Esophagus mucosa (tissue), 1 donor: Measurements from ENCODE around the gene CACNG8. TPM values are rescaled to one million over a fixed set of nuclear protein-coding genes. Genes with fewer than 3 reads are reported as not detected.
"Not testable (repeated sequence)": the region's sequence is repeated elsewhere in the genome, so short reads cannot be mapped to it uniquely, and the experiment has no call there.

ENCODE experiments used
- ATAC-seq: fragments of 200-7000 bp; cut with Tn5 transposase; one replicate; pipeline ENCODE4 v1.9.1; 2020
- total RNA-seq: library from RNA; stranded (reverse); gene quantifications from one replicate; pipeline ENCODE4 v1.2.4, GENCODE V29; 2023
- donor health status: DM: yes; HTN: yes; CAD: no.

CACNG8 gene
- total RNA-seq, 1 donor from 2014 or later: not detected

DNA sequence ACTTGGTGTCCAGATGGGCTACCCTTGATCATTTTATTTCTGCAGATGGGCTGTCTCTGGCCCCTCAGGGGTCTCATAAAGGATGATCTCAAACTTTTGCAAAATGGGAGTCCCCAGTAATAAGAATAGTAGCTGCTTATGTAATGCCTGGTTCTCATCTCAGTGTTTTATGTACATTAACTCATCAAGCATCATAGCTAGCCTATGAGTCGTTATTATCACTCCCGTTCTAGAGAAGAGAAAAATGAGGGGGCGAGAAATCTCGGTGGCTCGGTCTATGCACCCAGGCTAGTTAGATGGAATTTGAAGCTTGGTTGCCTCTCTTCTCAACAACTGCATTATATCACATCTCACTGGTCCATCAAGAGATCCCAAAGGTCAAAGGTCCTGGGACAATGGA lies 32.1 kb downstream of the CACNG8 start:
- no peak for ATAC-seq

DNA sequence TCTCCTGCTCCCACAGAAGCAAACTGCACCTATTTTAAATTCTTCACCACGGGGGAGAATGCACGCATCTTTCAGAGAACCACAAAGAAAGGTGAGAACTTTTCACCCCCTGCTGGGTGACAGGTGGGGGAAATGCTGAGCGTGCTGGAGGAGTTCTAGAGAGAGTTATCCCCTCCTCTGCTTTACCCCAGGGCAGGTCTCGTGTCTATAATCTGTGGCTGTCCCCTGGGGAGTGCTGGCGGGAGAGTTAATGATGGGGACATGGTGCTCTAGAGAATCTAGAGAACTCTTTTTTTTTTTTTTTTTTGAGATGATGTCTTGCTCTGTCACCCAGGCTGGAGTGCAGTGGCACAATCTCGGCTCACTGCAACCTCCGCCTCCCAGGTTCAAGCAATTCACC lies 35.5 kb downstream of the CACNG8 start:
- no peak for ATAC-seq

DNA sequence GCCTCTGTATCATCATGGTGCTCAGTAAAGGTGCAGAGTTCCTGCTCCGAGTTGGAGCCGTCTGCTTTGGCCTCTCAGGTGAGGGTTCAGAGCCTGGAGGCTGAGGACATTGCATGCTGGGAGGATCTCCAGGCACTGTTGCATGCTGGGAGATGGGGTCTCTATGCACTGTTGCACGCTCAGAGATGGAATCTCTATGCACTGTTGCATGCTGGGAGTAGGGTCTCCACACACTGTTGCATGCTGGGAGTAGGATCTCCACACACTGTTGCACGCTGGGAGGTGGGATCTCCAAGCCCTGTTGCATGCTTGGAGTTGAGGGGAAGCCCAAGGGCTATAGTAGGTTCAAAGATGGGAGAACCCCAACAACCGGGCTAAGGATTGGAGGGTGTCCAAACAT lies 37.0 kb downstream of the CACNG8 start:
- no peak for ATAC-seq

DNA sequence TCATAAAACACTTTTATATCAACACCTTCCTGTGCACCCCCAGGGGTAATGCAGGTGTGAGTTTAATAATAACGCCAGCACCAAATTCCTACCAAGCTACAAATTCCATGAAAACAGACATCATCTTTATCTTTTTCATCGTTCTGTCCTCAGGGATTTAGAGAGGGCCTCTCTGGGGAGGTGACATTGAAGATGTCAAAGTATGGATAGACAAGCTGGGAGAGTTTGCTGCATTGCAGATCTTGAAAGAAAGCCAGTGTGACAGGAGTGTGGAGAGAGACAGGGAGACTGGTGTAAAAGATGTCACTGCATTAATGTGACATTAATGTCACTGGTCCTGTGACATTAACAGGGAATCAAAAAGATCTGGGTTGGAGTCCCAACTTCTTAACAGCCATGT lies 38.8 kb downstream of the CACNG8 start:
- no peak for ATAC-seq

DNA sequence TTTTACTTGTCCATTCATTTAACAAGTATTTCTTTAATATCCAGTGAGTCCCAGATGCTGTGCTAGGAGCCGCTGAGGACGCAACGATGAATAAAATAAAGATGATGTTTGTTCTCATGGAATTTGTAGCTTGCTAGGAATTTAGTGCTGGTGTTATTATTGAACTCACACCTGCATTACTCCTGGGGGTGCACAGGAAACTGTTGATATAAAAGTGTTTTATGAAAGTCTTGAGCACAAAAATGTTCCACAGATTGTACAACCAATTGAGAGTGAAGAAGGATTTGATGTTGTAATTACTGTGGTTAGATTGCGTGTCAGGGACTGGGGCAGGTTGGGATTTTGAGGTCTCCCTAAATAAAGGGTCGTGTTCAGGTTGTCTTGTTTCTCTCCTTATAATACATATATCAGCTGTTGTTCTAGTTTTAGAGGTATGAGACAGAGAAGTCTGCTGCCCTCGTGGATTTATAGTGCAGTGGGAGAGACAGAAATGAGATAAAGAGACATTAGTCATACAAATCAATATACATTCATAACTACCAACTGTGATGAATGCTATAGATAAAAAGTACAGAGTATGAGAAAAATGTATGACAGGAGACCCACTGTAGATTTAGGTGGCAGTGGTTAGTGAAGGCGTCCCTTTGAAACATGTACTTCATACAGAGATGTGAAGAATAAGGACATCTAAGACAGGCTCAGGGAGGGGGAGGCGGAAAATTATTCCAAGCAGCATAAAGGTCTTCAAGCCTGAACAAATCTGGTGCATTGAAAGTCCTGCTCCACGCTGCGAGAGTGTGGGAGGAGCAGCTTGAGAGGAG lies 40.0 kb downstream of the CACNG8 start:
- no peak for ATAC-seq

DNA sequence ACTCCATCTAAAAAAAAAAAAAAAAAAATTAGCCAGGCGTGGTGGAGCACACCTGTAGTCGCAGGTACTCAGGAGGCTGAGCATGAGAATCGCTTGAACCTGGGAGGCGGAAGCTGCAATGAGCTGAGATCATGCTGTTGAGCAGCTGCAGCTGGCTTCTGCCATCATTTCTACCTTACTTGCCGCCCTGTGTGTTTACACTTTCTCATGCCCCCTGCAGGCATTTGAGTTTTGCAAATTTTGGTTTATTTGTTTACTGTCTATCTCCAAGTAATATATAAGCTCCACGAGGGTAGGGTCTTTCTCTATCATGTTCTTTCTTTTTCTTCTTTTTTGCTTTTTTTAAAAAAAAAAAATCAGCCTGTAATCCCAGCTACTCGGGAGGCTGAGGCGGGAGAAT lies 46.7 kb downstream of the CACNG8 start:
- ATAC-seq: no peak

DNA sequence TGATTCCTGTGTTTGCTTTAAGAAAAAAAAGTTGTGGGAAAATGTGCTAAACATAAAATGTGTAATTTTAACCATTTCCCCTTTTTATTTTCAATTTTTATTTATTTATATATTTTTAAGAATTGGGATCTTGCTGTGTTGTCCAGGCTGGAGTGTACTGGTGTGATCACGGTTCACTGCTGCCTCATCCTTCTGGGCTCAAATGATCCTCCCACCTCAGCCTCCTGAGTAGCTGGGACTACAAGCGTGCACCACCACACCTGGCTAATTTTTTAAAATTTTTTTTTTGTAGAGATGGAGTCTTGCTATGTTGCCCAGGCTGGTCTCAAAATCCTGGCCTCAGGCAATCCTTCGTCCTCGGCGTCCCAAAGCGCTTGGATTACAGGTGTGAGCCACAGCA lies 47.7 kb downstream of the CACNG8 start:
- no peak for ATAC-seq

DNA sequence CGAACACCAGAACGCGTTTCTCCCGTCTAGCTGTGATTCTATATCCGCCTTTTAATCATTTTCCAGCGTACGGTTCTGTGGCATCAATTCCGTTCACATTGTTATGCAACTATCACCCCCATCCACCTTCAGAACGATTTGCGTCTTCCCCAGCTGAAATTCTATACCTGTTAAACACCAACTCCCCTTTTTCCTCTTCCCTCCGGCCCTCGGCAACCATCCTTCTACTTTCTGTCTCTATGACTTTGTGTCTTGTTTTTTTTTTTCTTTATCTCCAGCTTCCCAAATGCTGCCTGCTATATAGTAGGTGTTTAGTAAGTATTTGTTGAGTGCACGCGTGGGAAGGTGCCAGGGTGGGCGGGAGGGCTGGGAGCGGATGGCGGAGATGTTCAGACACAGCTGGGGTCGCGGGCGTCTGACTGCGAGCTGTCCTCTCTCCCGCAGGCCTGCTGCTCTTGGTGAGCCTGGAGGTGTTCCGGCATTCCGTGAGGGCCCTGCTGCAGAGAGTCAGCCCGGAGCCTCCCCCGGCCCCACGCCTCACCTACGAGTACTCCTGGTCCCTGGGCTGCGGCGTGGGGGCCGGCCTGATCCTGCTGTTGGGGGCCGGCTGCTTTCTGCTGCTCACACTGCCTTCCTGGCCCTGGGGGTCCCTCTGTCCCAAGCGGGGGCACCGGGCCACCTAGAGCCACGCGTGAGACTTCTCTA lies 48.9 kb downstream of the CACNG8 start:
- no peak for ATAC-seq

DNA sequence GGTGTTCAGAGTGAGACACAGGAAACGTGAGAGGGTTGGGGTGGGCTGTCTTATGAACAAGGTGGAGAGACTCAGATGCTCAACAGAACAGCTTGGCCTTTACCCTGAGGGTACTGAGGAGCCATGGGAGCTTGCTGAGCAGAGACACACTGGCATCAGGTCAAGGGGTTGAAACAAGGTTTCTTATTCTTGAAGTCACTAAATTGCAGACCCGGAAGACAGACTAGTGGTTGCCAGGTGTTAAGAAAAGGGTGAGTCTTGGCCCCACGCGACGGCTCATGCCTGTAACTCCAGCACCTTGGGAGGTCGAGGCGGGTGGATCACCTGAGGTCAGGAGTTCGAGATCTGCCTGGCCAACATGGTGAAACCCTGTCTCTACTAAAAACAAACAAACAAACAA lies 51.1 kb downstream of the CACNG8 start:
- ATAC-seq: no peak

DNA sequence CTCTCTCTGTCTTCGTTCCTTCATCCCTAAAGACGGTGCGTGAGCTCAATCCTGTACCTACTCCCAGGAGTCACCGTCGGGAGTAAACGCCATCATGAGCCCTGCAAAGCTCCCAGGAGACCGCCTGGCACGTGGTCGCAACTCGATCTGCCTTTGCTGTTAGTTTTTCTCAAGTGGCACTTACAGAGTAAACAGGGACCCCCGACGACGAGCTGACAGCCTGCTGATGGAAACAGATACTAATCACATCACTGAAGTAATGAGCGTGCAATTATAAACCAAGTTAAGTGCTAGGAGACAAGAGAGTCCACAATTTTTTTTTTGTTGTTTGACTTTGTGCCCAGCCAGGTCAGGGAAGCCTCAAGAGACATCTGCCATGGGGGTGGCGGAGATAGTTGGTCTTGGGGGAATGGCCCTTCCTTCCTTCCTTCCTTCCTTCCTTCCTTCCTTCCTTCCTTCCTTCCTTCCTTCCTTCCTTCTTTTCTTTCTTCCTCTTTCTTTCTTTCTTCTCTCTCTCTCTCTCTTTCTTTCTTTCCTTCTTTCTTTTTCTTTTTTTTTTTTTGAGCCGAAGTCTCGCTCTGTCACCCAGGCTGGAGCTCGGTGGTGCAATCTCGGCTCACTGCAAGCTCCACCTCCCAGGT lies 52.3 kb downstream of the CACNG8 start:
- no peak for ATAC-seq

DNA sequence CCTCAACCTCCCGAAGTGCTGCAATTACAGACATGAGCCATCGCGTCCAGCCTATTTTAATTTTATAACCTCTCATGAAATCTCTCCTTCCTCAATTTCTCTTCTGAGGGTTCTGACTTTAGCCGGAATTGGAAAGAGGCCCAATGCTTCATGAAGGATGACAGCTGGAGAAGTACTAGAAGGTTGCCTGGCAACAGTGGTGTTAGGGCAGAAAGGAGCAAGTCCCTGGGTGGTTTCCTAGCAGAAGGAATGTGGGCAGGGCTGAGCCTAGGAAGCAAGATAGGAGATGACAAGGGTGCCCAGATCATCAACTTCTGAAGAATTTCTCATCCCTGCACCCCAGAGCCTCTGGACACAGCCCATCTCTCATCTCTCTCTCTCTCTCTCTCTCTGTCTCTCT lies 54.5 kb downstream of the CACNG8 start:
- no peak for ATAC-seq

DNA sequence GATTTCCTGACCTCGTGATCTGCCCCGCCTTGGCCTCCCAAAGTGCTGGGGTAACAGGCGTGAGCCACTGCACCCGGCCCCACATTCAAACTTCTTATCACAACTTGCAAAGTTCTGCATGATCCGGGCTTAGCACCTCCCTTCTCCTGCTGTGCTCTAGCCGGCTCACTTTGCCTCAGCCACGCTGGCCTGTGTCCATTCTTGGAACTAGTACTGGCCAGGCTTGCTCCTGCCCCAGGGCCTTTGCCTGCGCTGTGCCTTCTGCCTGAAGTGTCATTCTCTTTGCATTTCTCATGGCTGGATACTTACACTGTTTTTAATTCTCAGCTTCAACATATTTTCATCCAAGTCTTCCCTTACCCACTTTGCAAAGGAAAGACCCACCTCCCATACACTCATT lies 58.6 kb downstream of the CACNG8 start:
- ATAC-seq: no peak

DNA sequence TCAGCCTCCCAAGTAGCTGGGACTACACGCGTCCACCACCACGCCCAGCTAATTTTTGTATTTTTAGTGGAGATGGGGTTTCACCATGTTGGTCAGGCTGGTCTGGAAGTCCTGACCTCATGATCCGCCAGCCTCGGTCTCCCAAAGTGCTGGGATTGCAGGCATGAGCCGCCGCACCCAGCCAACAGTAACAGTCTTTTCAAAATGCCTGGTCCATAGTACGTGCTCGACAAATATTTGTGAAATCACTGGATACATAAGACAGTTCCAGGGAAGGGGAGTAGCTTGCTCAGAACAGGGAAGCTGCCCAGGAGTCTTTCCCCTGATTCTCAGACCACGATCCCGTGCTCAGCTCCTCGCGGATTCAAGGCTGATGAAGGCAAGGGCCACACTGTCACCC lies 59.2 kb downstream of the CACNG8 start:
- no peak for ATAC-seq

DNA sequence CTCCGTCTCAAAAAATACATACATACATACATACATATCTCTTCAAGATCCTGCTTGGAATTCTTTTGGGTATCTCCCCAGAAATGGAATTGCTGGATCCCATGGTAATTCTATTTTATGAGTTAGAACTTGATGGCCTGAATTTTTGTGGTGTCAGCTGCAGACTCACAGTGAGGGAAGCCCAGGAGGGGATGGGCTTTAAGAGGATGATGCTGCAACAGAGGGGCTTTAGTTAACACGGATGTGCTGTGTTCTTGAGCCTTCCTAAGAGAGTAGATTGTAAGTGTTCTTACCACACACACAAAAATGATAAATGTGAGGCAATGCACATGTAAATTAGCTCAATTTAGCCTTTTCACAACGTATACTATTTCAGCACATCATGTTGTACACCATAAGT lies 60.5 kb downstream of the CACNG8 start:
- ATAC-seq: no peak

DNA sequence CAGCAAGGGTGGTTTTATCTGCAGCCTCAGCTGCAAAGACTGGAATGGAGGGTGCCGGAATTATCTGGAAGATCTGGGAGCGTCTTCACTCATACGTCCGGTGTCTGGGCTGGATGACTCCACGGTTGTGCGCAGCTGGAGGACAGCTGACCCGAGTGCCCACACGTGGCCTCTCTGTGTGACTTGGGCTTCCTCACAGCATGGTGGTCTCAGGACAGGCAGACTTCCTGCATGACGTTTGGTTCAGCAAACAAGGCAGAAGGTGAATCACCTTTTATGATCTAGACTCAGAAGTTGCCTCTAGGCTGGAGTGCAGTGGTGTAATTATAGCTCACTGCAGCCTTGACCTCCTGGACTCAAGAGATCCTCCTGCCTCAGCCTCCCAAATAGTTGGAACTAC lies 61.9 kb downstream of the CACNG8 start:
- ATAC-seq: no peak

DNA sequence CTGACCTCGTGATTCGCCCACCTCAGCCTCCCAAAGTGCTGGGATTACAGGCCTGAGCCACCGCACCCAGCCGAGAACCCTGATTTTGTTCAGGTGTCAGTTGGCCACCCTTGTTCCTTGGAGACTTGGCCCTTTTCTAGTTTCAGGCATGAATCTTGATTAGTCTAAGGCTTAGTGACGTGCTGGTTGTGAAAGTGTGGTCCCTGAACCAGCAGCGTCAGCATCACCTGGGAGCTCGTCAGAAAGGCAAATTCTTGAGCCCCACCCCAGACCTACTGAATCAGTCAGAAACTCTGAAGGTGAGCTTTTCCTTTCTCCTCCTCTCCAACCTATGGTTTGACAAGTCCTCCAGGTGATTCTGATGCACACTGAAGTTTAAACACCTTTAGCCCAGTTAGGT lies 63.9 kb downstream of the CACNG8 start:
- no peak for ATAC-seq

DNA sequence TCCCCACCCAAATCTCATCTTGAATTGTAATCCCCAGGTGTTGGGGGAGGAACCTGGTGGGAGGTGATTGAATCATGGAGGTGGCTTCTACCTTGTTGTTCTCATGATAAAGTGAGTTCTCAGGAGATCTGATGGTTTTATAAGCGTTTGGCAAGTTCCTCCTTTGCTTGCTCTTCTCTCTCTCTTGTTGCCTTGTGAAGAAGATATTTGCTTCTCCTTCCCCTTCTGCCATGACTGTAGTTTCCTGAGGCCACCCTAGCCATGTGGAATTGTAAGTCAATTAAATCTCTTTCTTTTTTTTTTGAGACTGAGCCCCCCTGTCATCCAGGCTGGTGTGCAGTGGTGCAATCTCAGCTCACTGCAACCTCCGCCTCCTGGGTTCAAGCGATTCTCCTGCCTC lies 66.6 kb downstream of the CACNG8 start:
- no peak for ATAC-seq

DNA sequence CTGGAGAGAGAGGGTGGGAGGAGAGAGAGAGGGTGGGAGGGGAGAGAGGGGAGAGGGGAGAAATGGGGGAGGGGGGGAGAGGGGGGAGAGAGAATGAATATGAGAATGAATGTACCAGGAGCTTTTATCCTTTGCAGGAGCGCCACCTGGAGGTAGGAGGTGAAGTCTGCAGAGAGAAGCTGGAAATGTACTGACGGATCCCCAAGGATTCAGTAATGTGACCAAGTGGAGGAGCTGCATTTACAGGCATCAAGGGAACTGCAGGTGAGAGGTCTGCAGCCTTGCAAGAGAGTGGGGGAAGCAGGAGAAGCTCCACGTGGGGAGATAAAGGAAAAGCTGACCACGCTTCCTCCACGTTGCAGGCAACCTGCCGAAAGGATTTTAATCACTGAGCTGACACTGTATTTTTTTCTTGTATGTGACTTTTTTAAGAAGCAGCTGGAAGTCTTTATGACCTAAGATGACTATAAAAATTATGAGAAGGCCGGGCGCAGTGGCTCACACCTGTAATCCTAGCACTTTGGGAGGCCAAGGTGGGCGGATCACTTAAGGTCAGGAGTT lies 67.3 kb downstream of the CACNG8 start:
- ATAC-seq: no peak

DNA sequence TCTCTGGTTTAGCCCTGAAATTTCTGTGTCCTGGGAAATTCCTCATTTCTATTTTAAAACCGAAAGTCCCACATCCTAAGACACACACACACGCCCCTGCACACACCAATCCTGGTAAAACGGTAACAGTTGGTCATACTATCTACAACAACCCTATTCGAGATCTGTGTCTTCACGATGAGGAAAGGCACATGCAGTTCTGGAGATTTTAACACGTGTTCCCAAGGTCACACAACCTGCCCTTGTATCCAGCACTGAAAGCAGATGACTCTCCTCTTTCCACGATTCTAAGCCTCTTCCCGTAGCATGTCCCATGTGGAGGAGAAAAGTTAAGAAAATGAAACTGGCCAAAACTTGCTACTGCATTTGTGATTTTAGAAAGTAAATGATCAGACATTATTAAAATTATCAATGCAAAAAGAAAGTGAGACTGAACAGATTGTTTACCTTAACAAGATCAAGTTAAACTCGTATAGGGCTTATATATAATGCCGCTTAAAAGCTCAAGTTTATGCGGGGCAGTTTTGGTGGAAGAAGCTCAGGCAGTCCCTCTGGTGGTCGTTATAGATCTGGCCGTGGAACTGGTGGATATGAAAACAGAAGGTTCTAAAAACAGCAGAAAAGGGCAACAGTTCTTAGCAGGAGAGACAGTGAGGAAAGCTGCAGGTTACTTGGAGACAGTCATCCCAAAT lies 68.3 kb downstream of the CACNG8 start:
- ATAC-seq: no peak

DNA sequence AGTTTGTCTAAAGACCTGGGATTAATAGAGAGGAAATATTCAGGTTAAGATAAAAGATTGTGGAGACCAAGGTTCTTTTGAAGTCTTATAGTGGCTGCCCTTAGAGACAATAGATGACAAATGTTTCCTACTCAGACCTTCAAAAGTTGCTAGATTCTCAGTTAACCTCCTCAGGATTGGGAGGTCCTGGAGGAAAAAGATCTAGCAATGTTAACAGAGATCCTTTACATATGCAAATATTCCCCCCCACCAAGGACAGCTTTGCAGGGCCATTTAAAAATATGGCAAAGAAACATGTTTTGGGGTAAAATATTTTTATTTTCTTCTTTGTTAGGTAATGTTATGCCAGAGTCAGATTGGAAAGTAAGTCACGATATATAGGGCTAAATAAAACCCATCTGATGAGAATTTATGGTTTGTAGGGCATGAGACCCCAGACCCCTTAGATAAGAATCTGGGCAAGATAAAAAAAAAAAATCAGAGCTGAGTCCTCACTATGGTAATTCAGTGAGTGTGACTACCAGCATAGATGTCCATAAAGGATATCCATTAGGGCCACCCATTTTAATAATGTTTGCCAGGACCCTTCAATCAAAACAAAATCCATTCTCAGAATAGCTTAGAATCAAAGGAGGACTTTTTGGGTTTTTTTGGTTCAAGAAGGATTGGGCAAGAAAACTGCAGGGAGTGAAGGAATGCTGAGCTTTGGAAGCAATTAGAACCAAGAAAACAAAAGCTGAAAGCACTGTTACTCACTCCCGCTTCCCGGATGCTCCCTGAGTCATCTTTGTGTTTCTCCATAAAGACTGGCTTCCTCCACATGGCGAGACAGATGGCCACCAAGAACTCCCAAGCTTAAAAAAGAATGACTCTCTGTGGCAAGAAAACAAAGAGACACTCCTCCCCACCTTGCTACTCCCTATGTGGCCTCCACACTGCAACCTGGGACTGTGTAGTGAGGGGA lies 72.8 kb downstream of the CACNG8 start:
- no peak for ATAC-seq

DNA sequence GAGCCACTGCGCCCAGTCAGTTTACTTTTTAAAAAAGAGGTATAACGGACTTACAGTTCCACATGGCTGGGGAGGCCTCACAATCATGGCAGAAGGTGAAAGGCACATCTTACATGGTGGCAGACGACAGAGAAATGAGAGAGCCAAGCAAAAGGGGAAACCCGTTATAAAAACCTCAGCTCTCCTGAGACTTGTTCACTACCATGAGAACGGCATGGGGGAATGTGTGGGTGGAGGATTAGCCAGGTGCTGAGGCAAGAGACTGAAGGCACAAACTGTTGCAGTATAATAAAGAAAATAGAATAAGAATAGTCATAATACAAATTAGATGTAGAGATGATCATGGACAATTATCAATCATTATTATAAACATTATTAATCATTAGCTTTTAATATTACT lies 73.8 kb downstream of the CACNG8 start:
- ATAC-seq: not testable (repeated sequence)
